Measurements from ENCODE around the gene ASPDH.

The ASPDH gene

GRCh38 chr19:50514346-50515167 is 844 bp upstream of the ASPDH start:
- no peak for DNase-seq (ENCODE audit: low read depth)

DNA sequence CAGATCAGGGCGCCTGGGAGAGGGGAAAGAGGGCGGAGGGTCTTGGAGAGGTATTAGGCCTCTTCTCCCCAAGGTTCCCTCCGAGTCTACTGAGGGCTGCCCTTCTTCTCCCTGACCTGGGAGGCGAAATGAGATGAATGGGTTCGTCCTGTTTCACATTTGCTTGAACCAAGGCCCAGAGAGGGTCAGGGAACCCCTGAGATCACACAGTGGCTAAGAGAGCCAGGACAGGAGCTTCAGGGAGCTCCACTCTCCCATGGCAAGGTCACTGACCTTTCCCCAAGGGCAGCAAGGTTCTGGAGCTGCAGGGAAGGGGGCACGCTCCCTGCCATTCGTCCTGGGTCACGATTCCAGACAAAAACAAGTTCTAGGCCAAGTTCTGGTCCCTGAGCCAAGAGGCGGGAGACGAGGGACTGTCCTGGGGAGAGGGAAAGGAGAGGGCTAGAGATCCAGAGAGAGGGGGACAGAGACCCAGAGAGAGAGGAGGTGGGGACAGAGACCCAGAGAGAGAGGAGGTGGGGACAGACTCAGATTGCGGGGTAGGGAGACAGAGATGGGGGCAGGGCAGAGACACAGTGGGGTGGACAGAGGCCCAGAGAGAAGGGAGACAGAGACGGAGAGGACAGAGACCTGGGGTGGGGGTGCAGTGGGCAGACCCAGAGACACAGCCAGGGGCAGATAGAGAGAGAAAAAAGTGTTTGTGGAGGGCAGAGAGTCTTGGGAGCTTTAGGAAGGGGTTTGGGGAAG is 541 bp downstream of the ASPDH start:
- DNase-seq (ENCODE audit: low read depth): no peak

DNA sequence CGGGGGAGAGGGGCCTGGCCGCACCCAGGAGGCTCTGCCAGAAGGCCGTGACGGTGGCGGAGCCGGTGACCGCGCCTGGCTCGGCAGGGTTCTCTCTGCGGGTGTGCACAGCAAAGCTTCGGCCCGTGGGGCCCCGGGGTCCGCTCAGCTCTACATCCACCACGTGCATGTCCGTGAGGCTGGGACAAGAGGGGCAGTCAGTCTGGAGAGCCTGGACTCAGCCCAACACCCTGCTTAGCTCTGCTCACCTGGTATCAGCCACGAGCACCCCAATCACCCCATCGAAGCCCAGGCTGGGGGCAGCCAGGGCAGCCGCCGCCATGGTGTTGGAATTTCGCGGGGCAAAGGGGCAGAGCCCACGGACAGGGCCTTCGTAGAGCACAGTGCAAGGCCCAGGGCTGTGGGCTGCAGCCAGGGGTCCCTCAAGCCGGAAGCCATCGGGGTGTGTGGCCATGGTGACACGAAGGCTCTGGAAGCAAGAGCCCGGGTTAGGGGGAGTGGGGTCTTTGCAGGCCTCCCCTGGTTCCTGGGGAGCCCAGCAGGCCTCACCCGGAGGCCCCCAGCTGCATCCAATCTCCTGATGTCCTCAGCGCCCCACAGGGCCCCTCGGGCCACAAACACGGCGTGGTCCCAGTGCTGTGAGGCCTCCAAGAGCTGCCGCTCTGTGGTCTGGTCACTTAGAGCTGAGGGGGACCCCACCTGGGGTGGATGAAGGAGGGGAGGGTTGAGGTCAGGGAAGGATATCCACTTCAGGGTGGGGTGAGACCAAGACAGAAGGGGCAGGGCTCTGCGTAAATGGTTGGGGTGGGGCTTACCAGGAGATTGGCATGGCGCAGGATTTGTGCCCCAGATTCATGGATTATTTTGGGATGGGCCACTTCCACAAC is 1.4 kb downstream of the ASPDH start:
- DNase-seq (ENCODE audit: low read depth): no peak

DNA sequence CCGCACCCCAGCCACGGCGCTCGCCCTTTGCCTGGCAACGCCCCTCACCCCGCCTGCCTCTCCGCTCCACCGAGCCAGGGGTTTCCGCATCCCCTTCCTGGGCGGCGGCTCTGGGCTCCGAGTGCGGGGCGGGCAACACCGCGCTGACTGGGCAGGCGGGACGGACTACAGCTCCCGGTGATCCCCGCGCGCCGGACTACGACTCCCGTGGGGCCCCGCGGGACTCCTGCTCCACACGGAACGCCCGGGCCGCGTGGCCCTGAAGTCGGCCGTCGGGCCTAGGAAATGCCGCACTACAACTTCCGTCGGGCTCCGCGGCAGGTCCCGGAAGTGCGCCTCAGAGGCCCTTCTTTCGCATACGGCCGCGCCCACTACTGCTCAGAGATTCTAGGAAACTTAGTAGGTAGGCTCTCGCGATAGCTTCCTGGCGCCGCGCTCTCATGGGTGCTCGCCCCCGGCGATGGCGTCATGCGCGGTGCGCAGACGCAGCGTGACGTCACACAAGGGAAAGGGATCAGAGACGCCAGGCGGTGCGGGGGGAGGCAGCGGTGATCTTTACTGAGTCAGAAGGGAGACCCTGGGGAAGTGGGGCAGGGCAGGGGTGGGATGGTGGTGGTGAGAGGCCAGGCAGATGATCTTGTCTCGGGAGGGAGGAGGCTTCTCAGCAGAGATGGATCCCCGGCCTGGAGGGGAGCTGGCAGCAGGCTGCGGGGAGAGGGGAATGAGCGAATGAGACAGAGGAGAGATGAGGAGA is 2.5 kb downstream of the ASPDH start, which contains the start of gene JOSD2:
TSS of gene JOSD2 (minus strand) at position 123 of the 754 bp plus-strand sequence. CDS start 760 bp downstream, outside the sequence.
- peak; percentile 96 for DNase-seq (ENCODE audit: low read depth)

DNA sequence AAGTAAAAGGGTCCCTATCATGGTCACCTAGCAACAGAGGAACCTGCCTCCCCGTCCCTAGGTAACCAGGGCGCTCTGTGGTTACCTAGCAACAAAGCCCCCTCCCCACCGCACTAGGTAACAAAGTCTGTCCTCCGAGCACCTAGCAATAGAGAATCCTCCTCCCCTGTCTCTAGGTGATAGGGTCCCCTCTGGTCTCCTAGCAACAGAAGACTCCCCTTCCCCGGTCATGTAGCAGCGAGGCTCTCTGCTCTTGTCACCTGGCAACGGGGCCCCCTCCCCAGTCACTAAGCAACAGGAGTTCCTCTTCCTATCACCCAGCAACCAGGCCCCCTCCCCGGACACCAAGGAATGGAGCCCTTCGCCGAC is 3.0 kb downstream of the ASPDH start:
- DNase-seq (ENCODE audit: low read depth): no peak

DNA sequence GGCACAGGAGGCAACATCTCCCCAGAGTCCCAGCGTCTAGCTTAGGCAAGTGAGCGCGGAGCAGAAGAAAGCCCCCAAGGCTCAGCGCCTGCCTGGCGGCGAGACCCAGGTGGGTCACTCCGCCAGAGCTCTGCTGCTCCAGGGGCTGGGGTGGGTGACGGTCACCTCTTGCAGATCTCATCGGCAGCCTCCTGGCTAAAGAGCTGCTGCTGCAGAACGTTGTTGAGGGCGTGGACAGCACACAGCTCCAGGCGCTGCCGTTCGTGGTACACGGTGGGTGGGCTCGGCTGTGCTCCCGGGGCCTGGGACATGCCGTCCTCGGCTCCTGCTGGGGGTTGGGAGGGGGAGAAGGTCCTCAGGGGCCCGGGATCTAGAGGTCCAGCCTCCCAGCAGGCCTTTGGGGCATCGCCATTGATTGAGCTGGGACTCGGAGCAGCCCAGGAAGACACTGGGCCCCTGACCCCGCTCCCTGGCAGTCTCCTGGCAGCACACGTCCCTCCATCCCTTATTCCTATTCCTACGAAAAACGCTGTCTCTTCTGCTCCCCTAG is 3.5 kb downstream of the ASPDH start:
- no peak for DNase-seq (ENCODE audit: low read depth)

- no peak for DNase-seq (ENCODE audit: low read depth)
Measured at GRCh38 chr19:50509366-50509765, 4.3 kb downstream of the ASPDH start.

GRCh38 chr19:50508843-50509190 is 4.9 kb downstream of the ASPDH start:
- no peak for DNase-seq (ENCODE audit: low read depth)

- DNase-seq (ENCODE audit: low read depth): no peak
Measured at GRCh38 chr19:50507376-50507775, 6.3 kb downstream of the ASPDH start.

DNA sequence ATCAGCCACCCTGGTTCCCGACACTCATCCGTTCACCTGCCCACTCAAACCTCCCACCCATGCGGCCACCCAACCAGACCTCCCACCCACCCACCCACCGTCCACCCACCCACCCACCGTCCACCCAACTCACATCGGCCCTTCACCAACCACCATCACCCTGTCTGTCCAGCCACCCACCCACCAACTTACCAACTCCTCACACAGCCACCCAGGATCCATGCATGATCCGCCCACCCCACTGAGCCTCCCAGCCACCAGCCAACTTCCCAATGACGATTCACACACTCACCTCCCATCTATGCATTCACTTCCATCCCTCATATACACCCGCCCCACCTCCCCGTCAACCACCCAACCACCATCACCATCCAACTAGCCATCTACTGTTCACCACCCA is 7.0 kb downstream of the ASPDH start:
- no peak for DNase-seq (ENCODE audit: low read depth)

DNA sequence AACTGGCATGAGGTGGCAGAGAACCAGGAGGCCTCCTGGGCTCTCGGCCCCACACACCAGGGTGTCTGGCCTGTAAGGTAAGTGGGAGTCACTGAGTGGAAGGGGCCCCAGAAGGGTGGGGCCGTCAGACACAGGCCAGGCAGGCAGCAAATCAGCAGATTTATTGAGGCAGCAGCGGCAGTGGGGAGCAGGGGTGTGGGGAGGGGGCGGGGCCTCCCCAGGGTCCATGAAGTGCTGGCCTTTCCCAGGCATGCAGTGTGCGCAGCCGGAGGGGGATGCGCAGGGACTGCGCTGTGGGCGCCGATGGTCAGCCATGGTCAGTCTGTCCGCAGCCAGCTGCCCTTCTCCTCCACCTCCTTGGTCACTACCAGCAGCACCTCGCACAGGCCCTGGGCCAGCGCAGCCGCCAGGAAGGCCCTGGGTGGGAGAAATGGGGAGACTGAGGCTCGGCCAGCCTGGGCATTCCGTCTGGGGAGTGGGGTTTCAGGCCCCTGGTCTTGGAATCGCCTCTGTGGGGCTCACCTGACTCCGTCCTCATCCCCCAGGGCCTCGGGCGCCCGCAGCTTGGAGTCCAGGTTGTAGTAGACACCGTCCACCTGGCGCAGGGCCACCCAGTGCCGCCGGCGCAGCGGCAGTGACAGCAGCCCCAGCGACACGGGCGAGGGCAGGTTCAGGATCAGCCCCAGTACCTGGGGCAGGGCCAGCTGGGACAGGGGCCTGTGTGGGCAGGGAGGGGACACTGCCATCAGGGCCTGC is 7.7 kb downstream of the ASPDH start:
- no peak for DNase-seq (ENCODE audit: low read depth)

DNA sequence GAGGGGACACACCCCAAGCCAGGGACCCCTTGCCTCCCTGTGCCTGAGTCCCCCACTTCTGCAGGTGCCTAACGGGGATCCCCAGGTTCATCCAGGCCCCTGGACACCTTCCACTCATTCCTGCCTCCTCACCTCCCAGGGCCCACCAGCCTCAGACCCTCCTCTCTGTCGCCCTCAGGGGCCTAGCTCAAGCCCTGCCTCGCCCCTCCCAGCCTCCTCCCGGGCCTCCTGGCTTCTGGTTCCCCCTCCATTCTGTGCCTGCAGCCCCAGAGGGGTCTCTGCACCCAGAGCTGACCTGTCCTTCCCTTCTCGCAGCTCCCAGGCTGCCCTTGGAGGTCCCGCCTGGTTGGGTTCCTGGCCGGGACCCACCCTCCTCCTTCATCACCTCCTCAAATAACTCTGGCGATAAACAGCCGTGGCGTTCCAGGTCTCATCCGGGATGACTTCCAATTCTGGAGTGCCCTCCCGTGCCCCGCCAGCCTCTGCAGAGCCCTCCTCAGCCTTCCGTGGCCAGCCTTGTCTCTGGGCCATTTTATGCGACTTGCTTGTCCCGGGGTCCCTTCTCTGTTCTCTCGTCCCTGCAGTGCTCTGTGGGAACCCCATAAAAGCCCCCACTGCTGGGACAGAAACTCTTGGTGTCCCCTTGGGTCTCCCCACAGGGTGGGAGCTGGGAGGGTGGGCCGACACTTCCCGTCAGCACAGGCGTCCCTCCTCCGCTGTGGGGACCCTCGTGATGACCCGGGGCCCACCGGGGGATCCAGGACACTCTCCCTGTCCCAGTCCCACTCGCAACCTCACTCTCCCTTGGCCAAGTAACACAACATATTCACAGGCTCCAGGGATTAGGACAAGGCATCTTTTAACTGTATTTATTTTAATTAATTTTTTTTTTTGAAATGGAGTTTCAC is 11.9 kb downstream of the ASPDH start:
- DNase-seq (ENCODE audit: low read depth): no peak

DNA sequence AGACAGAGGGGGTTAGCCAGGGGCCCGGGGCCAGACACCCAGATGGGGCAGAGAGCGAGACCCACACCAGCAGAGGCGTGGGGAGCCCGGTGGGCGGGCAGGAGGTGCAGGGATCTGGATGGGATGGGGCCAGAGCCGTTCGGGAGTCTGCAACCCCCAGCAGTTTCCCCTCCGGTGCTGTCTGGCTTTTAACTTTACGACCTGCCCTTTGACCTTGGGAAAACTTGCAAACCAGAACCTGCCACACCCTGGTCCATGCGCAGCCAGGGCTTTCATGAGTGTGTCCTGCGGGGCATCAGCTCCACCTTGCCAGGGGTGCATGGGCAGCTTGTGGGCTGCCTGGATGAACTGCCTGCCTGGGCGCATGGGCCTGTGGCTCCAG is 12.5 kb downstream of the ASPDH start:
- DNase-seq (ENCODE audit: low read depth): no peak

- no peak for DNase-seq (ENCODE audit: low read depth)
Measured at GRCh38 chr19:50500753-50501151, 13.0 kb downstream of the ASPDH start.

- no peak for DNase-seq (ENCODE audit: low read depth)
Measured at GRCh38 chr19:50500060-50500752, 13.5 kb downstream of the ASPDH start.

GRCh38 chr19:50498219-50499056 is 15.3 kb downstream of the ASPDH start:
- no peak for DNase-seq (ENCODE audit: low read depth)

DNA sequence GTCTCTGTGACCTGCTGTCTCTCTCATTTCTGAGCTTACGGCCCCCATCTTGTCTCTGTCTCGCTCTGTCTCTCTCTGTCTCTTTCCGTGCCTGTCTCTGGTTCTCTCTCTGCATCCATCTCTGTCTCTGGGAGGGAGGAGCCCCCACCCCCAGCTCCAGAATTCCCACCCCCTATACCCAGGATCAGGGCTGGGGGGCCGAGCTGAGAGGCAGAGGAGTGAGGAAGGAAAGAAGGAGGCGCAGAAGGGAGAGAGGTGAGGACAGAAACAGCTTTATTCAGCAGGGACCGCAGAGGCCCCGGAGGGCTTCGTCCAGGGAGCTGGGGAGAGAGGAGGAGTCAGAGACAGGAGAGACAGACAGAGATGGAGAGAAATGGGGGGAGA is 16.7 kb downstream of the ASPDH start:
- DNase-seq (ENCODE audit: low read depth): no peak

Data from T follicular helper cell (primary cell).